K562 (cell line): Measurements from ENCODE around the gene GRWD1. TPM values are rescaled to one million over a fixed set of nuclear protein-coding genes. Genes with fewer than 3 reads are reported as not detected.

ENCODE experiments used
- ATAC-seq: fragments of 200-7000 bp; cut with Tn5 transposase; 3 replicates; pipeline ENCODE4 v1.9.1; 2020; ENCODE audit warnings: moderate library complexity
- BruUV-seq: library from RNA; stranded (reverse); fragments of 400-500 nt; replicated peaks from 2 replicates; lab custom pipeline; 2021; lab: Mats Ljungman, UMichigan
- CTCF ChIA-PET: fragments of 300-600 bp; formaldehyde crosslinking; extraction: SDS; loops from one replicate; lab custom pipeline; 2021; ENCODE audit warnings: low intra/inter-chr PET ratio; lab: Yijun Ruan, JAX
- POLR2A ChIA-PET: fragments of 300-600, 350-650 bp; sonication (Branson Sonifier 250); formaldehyde crosslinking; extraction: SDS; loops from one replicate; lab custom pipeline; 2021; ENCODE audit warnings: antibody characterized with exemption, inconsistent platforms; lab: Yijun Ruan, JAX
- DNase-seq, 4 experiments: peaks; one replicate each; pipeline versions ENCODE4 v3.0.0 to v3.0.0-alpha.2; 2011 to 2018; ENCODE audit warnings: low spot score in 3 of 4, mixed read lengths in 3 of 4; ENCODE audit errors: extremely low read depth in 1 of 4
- FAIRE-seq: peaks from 2 replicates; lab custom pipeline; 2011; peaks lifted over from hg19 to GRCh38; lab: Jason Lieb, UNC
- H2AFZ ChIP-seq: 2 replicates; pipeline ENCODE4 v1.6.0; 2011; ENCODE audit warnings: low read depth, low read length, control low read depth, inconsistent platforms
- H3K27ac ChIP-seq: fragments of 200-600 bp; 3 replicates; pipeline ENCODE4 v1.8.0; 2011; ENCODE audit warnings: low read depth, mild to moderate bottlenecking, control low read depth, inconsistent platforms, low read length, moderate library complexity, mixed read lengths; ENCODE audit errors: extremely low read depth
- H3K27me3 ChIP-seq, 2 experiments: fragments of 300-600 bp in 1 of 2; 2 replicates in 1 of 2; 3 replicates in 1 of 2; pipeline versions ENCODE4 v1.6.0 to v1.8.0; 2011; ENCODE audit warnings: inconsistent platforms in 2 of 2, low read length in 2 of 2, mild to moderate bottlenecking in 1 of 2, mixed read lengths in 1 of 2, moderate library complexity in 1 of 2; ENCODE audit not compliant: control insufficient read depth in 2 of 2, insufficient read depth in 2 of 2
- H3K36me3 ChIP-seq: fragments of 300-600 bp; 3 replicates; pipeline ENCODE4 v1.8.0; 2011; ENCODE audit warnings: mild to moderate bottlenecking, low read length, inconsistent platforms; ENCODE audit not compliant: control insufficient read depth, insufficient read depth
- H3K4me1 ChIP-seq, 2 experiments: fragments of 200-600 bp in 1 of 2; replicated peaks in 1 of 2; 2 replicates in 1 of 2; 3 replicates in 1 of 2; pipeline versions ENCODE4 v1.5.1 to v1.8.0; 2011; ENCODE audit warnings: inconsistent platforms in 2 of 2, low read length in 2 of 2, mild to moderate bottlenecking in 1 of 2, mixed read lengths in 1 of 2, moderate library complexity in 1 of 2; ENCODE audit not compliant: control insufficient read depth in 2 of 2, insufficient read depth in 2 of 2
- H3K4me2 ChIP-seq: 2 replicates; pipeline ENCODE4 v1.6.1; 2011; ENCODE audit warnings: low read length, control low read depth, inconsistent platforms, mixed read lengths; ENCODE audit not compliant: insufficient read depth
- H3K4me3 ChIP-seq: fragments of 200-600 bp; sonication (generic), shearing (Covaris generic); 2 replicates; pipeline ENCODE4 v1.5.1; 2016; ENCODE audit warnings: control low read depth, inconsistent platforms
- H3K79me2 ChIP-seq: fragments of 200-600 bp; 3 replicates; pipeline ENCODE4 v1.8.0; 2011; ENCODE audit warnings: low read length, inconsistent platforms; ENCODE audit not compliant: control insufficient read depth, insufficient read depth
- H3K9ac ChIP-seq, 2 experiments: 2 replicates each; pipeline versions ENCODE4 v1.6.0 to v1.6.1; 2011; ENCODE audit warnings: low read depth in 2 of 2, low read length in 2 of 2, control low read depth in 1 of 2, inconsistent platforms in 1 of 2, mild to moderate bottlenecking in 1 of 2, mixed read lengths in 1 of 2; ENCODE audit not compliant: insufficient read depth in 1 of 2
- H3K9me1 ChIP-seq: one replicate; pipeline ENCODE4 v1.6.0; 2011; ENCODE audit warnings: inconsistent platforms, mild to moderate bottlenecking, low read length, moderate library complexity; ENCODE audit not compliant: control insufficient read depth, insufficient read depth
- H3K9me3 ChIP-seq: replicated peaks from 2 replicates; pipeline ENCODE4 v1.5.1; 2011; ENCODE audit warnings: low read depth, low read length, inconsistent platforms; ENCODE audit not compliant: control insufficient read depth, insufficient read depth
- H4K20me1 ChIP-seq: replicated peaks from 2 replicates; pipeline ENCODE4 v1.6.1; 2011; ENCODE audit warnings: low read length, inconsistent platforms, mixed read lengths; ENCODE audit not compliant: control insufficient read depth, insufficient read depth
- AFF1 ChIP-seq, 2 experiments: fragments of 450-650 bp; IDR thresholded peaks; 2 replicates each; pipeline ENCODE4 v1.6.1; 2018; ENCODE audit warnings: mild to moderate bottlenecking in 2 of 2, low read depth in 1 of 2; ENCODE audit not compliant: partially characterized antibody in 2 of 2
- CHCHD3 ChIP-seq: fragments of 250-450 bp; sonication (Bioruptor Pico); IDR thresholded peaks from 2 replicates; pipeline ENCODE4 v2.1.2; 2022; ENCODE audit warnings: mild to moderate bottlenecking
- ELF2 ChIP-seq: fragments of 250-450 bp; sonication (Bioruptor Pico); IDR thresholded peaks from 2 replicates; pipeline ENCODE4 v1.5.0; 2021; ENCODE audit warnings: mild to moderate bottlenecking
- HMG20B ChIP-seq: fragments of 250-450 bp; sonication (Bioruptor Pico); IDR thresholded peaks from 2 replicates; pipeline ENCODE4 v1.5.0; 2021; ENCODE audit warnings: mild to moderate bottlenecking
- KAT2B ChIP-seq: IDR thresholded peaks from one replicate; pipeline ENCODE4 v1.6.1; 2012; ENCODE audit warnings: low read depth, mild to moderate bottlenecking, control low read depth, inconsistent platforms, low read length, moderate library complexity
- NFXL1 ChIP-seq: fragments of 450-650 bp; formaldehyde crosslinking; IDR thresholded peaks from 2 replicates; pipeline ENCODE4 v1.4.0; 2021; ENCODE audit warnings: mild to moderate bottlenecking
- POLR2AphosphoS2 ChIP-seq: IDR thresholded peaks from 2 replicates; pipeline ENCODE4 v1.6.1; 2012; ENCODE audit warnings: low read length, improper control_type of control experiment
- PREB ChIP-seq: sonication (generic); formaldehyde crosslinking; IDR thresholded peaks from 2 replicates; pipeline ENCODE4 v1.8.1; 2023; ENCODE audit warnings: mild to moderate bottlenecking, missing genetic modification reagents
- STAT5A ChIP-seq: IDR thresholded peaks from 2 replicates; pipeline ENCODE4 v1.6.1; 2012; ENCODE audit warnings: low read length, inconsistent platforms, borderline replicate concordance
- TEAD1 ChIP-seq, 2 experiments: fragments of 450-650 bp in 1 of 2; sonication (generic) in 1 of 2; formaldehyde crosslinking; IDR thresholded peaks; 2 replicates each; pipeline versions ENCODE4 v1.4.0 to v1.8.0; 2020 to 2022; ENCODE audit warnings: mild to moderate bottlenecking in 2 of 2, missing genetic modification reagents in 1 of 2
- ZBTB8A ChIP-seq: fragments of 450-650 bp; IDR thresholded peaks from 2 replicates; pipeline ENCODE4 v1.6.1; 2018; ENCODE audit warnings: mild to moderate bottlenecking, moderate library complexity; ENCODE audit not compliant: partially characterized antibody
- WGBS: fragments of 100-300 bp; shearing (Covaris generic); methylation state at CpG from one replicate; pipeline ENCODE4 v1.1.6; 2016; ENCODE audit warnings: low coverage, mixed read lengths; ENCODE audit not compliant: insufficient coverage; ENCODE audit errors: missing lambda C conversion rate; 5-methylcytosine and 5-hydroxymethylcytosine counted together
- in situ Hi-C: fragments of 300-500 bp; cut with MboI; formaldehyde crosslinking; loops from 4 replicates; pipeline ENCODE4 v1.15.0; 2018; ENCODE audit warnings: inconsistent platforms, mixed read lengths
- intact Hi-C: fragments of 100-400 bp; cut with micrococcal nuclease; formaldehyde crosslinking; loops from 2 replicates; pipeline ENCODE4 v1.14.2; 2022
- polyA plus RNA-seq, 8 experiments: library from polyadenylated mRNA; depleted of rRNA in 4 of 8; stranded (reverse) in 5 of 8; unstranded in 3 of 8; fragments of >200 nt; fragmentation: Nextera tagmentation in 2 of 8; fragmentation: Illumina TruSeq in 1 of 8; extraction: Ambion mirVana in 2 of 8; extraction: Trizol in 1 of 8; gene quantifications; 2 replicates each; pipeline versions ENCODE4 v1.2.1 to v1.2.3, GENCODE V29; 2011 to 2014; ENCODE audit warnings: inconsistent platforms in 1 of 8, missing spikeins in 1 of 8
- total RNA-seq, 7 experiments: library from RNA; depleted of rRNA in 6 of 7; stranded (reverse); fragments of >200 nt in 6 of 7; fragmentation: Illumina TruSeq in 2 of 7; extraction: Trizol in 2 of 7; gene quantifications; 2 replicates each; pipeline versions ENCODE4 v1.2.1 to v1.2.3, GENCODE V29; 2011 to 2021; ENCODE audit warnings: low replicate concordance in 1 of 7
- TF ChIP-seq, protein P1 (sequence below): fragments of 450-650 bp; IDR thresholded peaks from 2 replicates; pipeline ENCODE4 v1.6.1; 2016

Gene GRWD1
- total and polyA plus RNA-seq, 9 of the 15 experiments (the other 6 are each of a cell fraction or from before 2014, with no cell fraction given): 1.5 to 87.2 (median 24.5) TPM

DNA sequence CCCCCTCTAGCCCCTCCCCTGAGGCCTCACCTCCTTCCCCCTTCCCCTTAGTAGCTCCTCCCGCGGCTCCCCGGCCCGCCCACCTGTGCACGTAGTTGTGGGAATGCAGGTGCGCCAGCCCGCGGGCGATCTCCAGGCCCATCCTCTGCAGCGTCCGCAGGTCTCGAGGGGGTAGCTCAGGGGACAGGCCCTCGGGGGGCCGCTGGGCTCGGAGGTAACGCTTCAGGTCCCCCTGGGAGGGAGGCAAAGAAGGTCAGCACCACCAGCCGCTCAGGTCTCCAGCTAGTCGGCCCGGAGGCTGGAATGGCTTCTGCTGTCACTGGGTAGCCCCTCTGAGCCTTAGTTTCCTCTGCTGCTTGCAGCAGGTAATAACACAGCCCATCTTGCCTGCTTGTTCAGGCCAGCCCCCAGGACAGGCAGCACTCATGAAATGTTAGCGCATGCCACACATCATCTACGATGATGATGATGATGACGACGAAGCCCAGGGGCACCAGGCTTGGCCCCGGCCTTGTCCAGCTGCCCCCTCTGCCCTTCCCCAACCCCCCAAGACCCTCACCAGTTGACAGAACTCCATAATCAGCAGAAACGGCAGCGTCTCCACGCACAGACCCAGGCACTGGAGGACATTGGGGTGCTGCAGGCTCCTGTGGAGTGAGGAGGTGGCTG is 56.7 kb downstream of the GRWD1 start (continued):
- TF ChIP-seq AFF1 (IDR thresholded peaks at IDR 0.05; ENCODE audit: low read depth in 1 of 2, partially characterized antibody in 2 of 2) (no peak), ELF2 (no peak), NFXL1 (CRISPR knock-in tag) (no peak)

- WGBS: 75% methylated on average over 5 of the region's 5 CpGs
- no peak overlapping the region for H3K4me3 ChIP-seq
- BruUV-seq: no TSS peak
- FAIRE-seq: peak; percentile 70
- H3K36me3 ChIP-seq: no peaks in the 10 kb centered on the region
- H3K4me2 ChIP-seq: no peak overlapping the region
- no peaks in the 10 kb centered on the region for H3K9me3 ChIP-seq
- POLR2A ChIA-PET: interaction anchor here (0.6 to 1.6 kb wide), 8 partner anchors 10 to 702 kb away, joined by 3 to 6 read pairs (median 3); no protein-coding TSS in a partner anchor
- H2AFZ ChIP-seq: no peak overlapping the region
- peak; percentile 45 to 75 (median 60) for DNase-seq
- intact Hi-C loops: loop anchor here (1.0 kb wide), 1 partner anchor 78 kb away; no protein-coding TSS in a partner anchor
- H3K27me3 ChIP-seq: peaks cover 5 to 21% of the 10 kb centered on the region in 2 experiments; a peak in 3 of 5 replicates
- CTCF ChIA-PET: interaction anchor here (0.5 to 3.0 kb wide), 7 partner anchors 23 to 194 kb away, joined by 3 to 32 read pairs (median 4); no protein-coding TSS in a partner anchor
- ATAC-seq: 0 out of 3 replicates have a peak, but pooled peaks have one; percentile 2
- in situ Hi-C loops: loop anchor here (5.0 kb wide), 1 partner anchor 76 kb away; no protein-coding TSS in a partner anchor
- peaks cover 8% of the 10 kb centered on the region; the same call in 1 of the 2 replicates for H4K20me1 ChIP-seq
- no peaks in the 10 kb centered on the region; the same call in 2 of the 3 replicates for H3K79me2 ChIP-seq
- no peak overlapping the region for H3K9ac ChIP-seq
- no peaks in the 10 kb centered on the region for H3K9me1 ChIP-seq
- H3K4me1 ChIP-seq: peaks cover 5 to 35% of the 10 kb centered on the region in 2 experiments; a peak in 4 of 5 replicates
- H3K27ac ChIP-seq: no peak overlapping the region
- TF ChIP-seq, protein P1, sequence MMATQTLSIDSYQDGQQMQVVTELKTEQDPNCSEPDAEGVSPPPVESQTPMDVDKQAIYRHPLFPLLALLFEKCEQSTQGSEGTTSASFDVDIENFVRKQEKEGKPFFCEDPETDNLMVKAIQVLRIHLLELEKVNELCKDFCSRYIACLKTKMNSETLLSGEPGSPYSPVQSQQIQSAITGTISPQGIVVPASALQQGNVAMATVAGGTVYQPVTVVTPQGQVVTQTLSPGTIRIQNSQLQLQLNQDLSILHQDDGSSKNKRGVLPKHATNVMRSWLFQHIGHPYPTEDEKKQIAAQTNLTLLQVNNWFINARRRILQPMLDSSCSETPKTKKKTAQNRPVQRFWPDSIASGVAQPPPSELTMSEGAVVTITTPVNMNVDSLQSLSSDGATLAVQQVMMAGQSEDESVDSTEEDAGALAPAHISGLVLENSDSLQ: no peak
- TF ChIP-seq POLR2AphosphoS2 (no peak), KAT2B (no peak), ZBTB8A (no peak), STAT5A (no peak), CHCHD3 (CRISPR knock-in tag) (no peak), PREB (CRISPR knock-in tag) (no peak), TEAD1 (CRISPR knock-in tag; IDR thresholded peaks at IDR 0.05) (no peak), HMG20B (CRISPR knock-in tag) (no peak)
These were observed 60.5 kb downstream of the GRWD1 start for GRCh38 chr19:48506138-48506733.
